HepG2 (cell line): ENCODE measurements around the gene COX4I1. TPM values are rescaled to one million over a fixed set of nuclear protein-coding genes. Genes with fewer than 3 reads are reported as not detected.

Experiments used
- ATRX ChIP-seq: sonication (generic); formaldehyde crosslinking; IDR thresholded peaks from 2 replicates; pipeline ENCODE4 v1.4.0; 2020; ENCODE audit warnings: missing genetic modification reagents, borderline replicate concordance
- CBX5 ChIP-seq: sonication (generic); formaldehyde crosslinking; IDR thresholded peaks from 2 replicates; pipeline ENCODE4 v1.4.0; 2020; ENCODE audit warnings: missing genetic modification reagents, borderline replicate concordance
- ELF4 ChIP-seq: sonication (generic); formaldehyde crosslinking; IDR thresholded peaks from 2 replicates; pipeline ENCODE4 v1.5.0; 2020; ENCODE audit warnings: missing genetic modification reagents, mild to moderate bottlenecking, moderate library complexity, borderline replicate concordance
- HDAC6 ChIP-seq: fragments of 200-600 bp; sonication (generic); IDR thresholded peaks from 2 replicates; pipeline ENCODE4 v1.7.0; 2017; ENCODE audit warnings: mild to moderate bottlenecking, antibody characterized with exemption, low read length, low read depth
- JUND ChIP-seq: sonication (generic); formaldehyde crosslinking; IDR thresholded peaks from 2 replicates; pipeline ENCODE4 v1.8.0; 2022; ENCODE audit warnings: mild to moderate bottlenecking, missing genetic modification reagents
- RAD21 ChIP-seq: fragments of 450-650 bp; formaldehyde crosslinking; IDR thresholded peaks from 2 replicates; pipeline ENCODE4 v1.5.0; 2020; ENCODE audit warnings: mild to moderate bottlenecking
- SKI ChIP-seq: fragments of 450-650 bp; IDR thresholded peaks from one replicate; pipeline ENCODE4 v1.6.1; 2018; ENCODE audit warnings: mild to moderate bottlenecking; ENCODE audit not compliant: partially characterized antibody
- ZNF292 ChIP-seq: sonication (generic); formaldehyde crosslinking; IDR thresholded peaks from 2 replicates; pipeline ENCODE4 v1.8.1; 2022; ENCODE audit warnings: mild to moderate bottlenecking, low read depth, missing genetic modification reagents, borderline replicate concordance
- ZNF318 ChIP-seq: sonication (generic); formaldehyde crosslinking; IDR thresholded peaks from 2 replicates; pipeline ENCODE4 v1.4.0; 2020; ENCODE audit warnings: mild to moderate bottlenecking, missing genetic modification reagents
- ZNF331 ChIP-seq: sonication (generic); formaldehyde crosslinking; IDR thresholded peaks from 2 replicates; pipeline ENCODE4 v1.4.0; 2020; ENCODE audit warnings: missing genetic modification reagents
- ZNF337 ChIP-seq: sonication (generic); formaldehyde crosslinking; IDR thresholded peaks from 2 replicates; pipeline ENCODE4 v1.5.1; 2020; ENCODE audit warnings: missing genetic modification reagents, low read depth, mild to moderate bottlenecking, borderline replicate concordance
- ZNF556 ChIP-seq: sonication (generic); formaldehyde crosslinking; IDR thresholded peaks from 2 replicates; pipeline ENCODE4 v1.4.0; 2020; ENCODE audit warnings: mild to moderate bottlenecking, missing genetic modification reagents, borderline replicate concordance
- polyA plus RNA-seq, 8 experiments: library from polyadenylated mRNA; depleted of rRNA in 3 of 8; stranded (reverse) in 7 of 8; unstranded in 1 of 8; fragments of >200 nt; fragmentation: Illumina TruSeq in 4 of 8; extraction: Trizol in 4 of 8; gene quantifications; 2 replicates each; pipeline versions ENCODE4 v1.2.1 to v1.2.3, GENCODE V29; 2011 to 2016; ENCODE audit warnings: low read depth in 4 of 8, missing spikeins in 1 of 8, mixed read lengths in 1 of 8; ENCODE audit not compliant: insufficient read depth in 1 of 8
- total RNA-seq, 5 experiments: library from RNA; depleted of rRNA; stranded (reverse); fragments of >200 nt; fragmentation: Illumina TruSeq; extraction: Trizol; gene quantifications; 2 replicates each; pipeline ENCODE4 v1.2.3, GENCODE V29; 2016; ENCODE audit warnings: low read depth in 1 of 5
- TF ChIP-seq, protein P1 (sequence below): sonication (generic); formaldehyde crosslinking; IDR thresholded peaks from 2 replicates; pipeline ENCODE4 v1.5.1; 2020; ENCODE audit warnings: mild to moderate bottlenecking, missing genetic modification reagents, borderline replicate concordance
- TF ChIP-seq, protein P2 (sequence below): IDR thresholded peaks from 2 replicates; pipeline ENCODE4 v1.6.1; 2016; ENCODE audit warnings: mild to moderate bottlenecking, missing biosample characterization, missing genetic modification reagents

COX4I1 gene
- total and polyA plus RNA-seq, 2 of the 13 experiments (the other 11 are each of a cell fraction or from before 2014, with no cell fraction given) = 658 to 902 TPM

GRCh38 chr16:85799497-85800320 is at the start of gene COX4I1, which contains the start of gene EMC8 (continued):
- TF ChIP-seq JUND (CRISPR knock-in tag) (no peak), ATRX (CRISPR knock-in tag) (no peak), ZNF337 (CRISPR knock-in tag) (no peak), ZNF556 (CRISPR knock-in tag) (peak; percentile 87; the same call in 1 of the 2 replicates), ZNF292 (CRISPR knock-in tag) (no peak), ZNF318 (CRISPR knock-in tag) (peak; percentile 46; the same call in 1 of the 2 replicates), CBX5 (CRISPR knock-in tag) (peak; percentile 40; the same call in 1 of the 2 replicates), ZNF331 (peak; percentile 73; the same call in 1 of the 2 replicates), RAD21 (CRISPR knock-in tag) (no peak), SKI (peak; percentile 53), HDAC6 (no peak), ELF4 (no peak; the same call in 1 of the 2 replicates)
- TF ChIP-seq, protein P1, sequence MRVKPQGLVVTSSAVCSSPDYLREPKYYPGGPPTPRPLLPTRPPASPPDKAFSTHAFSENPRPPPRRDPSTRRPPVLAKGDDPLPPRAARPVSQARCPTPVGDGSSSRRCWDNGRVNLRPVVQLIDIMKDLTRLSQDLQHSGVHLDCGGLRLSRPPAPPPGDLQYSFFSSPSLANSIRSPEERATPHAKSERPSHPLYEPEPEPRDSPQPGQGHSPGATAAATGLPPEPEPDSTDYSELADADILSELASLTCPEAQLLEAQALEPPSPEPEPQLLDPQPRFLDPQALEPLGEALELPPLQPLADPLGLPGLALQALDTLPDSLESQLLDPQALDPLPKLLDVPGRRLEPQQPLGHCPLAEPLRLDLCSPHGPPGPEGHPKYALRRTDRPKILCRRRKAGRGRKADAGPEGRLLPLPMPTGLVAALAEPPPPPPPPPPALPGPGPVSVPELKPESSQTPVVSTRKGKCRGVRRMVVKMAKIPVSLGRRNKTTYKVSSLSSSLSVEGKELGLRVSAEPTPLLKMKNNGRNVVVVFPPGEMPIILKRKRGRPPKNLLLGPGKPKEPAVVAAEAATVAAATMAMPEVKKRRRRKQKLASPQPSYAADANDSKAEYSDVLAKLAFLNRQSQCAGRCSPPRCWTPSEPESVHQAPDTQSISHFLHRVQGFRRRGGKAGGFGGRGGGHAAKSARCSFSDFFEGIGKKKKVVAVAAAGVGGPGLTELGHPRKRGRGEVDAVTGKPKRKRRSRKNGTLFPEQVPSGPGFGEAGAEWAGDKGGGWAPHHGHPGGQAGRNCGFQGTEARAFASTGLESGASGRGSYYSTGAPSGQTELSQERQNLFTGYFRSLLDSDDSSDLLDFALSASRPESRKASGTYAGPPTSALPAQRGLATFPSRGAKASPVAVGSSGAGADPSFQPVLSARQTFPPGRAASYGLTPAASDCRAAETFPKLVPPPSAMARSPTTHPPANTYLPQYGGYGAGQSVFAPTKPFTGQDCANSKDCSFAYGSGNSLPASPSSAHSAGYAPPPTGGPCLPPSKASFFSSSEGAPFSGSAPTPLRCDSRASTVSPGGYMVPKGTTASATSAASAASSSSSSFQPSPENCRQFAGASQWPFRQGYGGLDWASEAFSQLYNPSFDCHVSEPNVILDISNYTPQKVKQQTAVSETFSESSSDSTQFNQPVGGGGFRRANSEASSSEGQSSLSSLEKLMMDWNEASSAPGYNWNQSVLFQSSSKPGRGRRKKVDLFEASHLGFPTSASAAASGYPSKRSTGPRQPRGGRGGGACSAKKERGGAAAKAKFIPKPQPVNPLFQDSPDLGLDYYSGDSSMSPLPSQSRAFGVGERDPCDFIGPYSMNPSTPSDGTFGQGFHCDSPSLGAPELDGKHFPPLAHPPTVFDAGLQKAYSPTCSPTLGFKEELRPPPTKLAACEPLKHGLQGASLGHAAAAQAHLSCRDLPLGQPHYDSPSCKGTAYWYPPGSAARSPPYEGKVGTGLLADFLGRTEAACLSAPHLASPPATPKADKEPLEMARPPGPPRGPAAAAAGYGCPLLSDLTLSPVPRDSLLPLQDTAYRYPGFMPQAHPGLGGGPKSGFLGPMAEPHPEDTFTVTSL (CRISPR knock-in tag) = 0 out of 2 replicates have a peak, but pooled peaks have one; percentile 26
- TF ChIP-seq, protein P2, sequence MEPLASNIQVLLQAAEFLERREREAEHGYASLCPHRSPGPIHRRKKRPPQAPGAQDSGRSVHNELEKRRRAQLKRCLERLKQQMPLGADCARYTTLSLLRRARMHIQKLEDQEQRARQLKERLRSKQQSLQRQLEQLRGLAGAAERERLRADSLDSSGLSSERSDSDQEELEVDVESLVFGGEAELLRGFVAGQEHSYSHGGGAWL (CRISPR knock-in tag) = peak; percentile 82
